ENCODE data around the gene TPX2.

DNA sequence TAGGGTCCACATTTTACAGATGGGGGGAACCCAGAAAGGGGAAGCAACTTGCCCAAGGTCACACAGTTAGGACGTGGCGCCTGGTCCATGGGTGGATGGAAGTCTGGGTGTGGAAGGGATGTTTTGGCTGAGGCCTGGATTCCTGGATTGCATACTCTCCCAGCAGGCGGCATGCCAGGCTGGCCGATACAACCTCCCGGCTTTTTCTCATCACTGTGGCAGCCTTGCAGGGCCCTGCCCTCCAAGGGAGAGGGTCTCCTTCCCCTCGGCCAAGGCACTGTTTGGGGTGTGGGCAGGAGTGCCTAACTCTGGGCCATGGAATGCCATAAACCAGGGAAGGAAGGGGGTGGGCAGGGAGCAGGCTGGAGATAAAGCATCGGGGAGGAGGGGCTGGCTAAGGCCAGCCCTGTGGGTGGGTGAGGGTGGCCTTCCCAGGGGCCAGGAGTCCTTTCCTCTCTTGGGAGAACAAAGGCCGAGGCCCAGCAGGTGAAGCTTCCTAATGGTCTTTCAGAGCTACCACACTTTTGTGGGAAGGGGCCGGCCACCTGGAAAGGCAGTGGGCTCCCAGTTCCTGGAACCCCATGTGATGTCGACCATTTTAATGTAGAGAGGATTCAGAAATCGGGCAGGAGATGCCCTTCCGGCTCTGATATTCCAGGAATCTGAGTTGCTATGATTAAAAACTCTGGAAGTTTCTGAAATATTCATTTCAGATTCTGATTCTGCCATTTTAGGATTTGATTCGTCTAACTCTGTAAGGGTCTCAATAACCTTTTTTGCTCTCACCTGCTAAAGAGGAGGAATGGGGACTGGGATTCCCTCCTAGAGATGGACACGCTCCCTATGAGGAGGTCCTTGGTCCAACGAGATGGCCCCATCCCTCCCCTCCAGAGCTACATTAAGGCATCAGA, 102.1 kb downstream of the TPX2 start:
- TF ChIP-seq, protein P1, sequence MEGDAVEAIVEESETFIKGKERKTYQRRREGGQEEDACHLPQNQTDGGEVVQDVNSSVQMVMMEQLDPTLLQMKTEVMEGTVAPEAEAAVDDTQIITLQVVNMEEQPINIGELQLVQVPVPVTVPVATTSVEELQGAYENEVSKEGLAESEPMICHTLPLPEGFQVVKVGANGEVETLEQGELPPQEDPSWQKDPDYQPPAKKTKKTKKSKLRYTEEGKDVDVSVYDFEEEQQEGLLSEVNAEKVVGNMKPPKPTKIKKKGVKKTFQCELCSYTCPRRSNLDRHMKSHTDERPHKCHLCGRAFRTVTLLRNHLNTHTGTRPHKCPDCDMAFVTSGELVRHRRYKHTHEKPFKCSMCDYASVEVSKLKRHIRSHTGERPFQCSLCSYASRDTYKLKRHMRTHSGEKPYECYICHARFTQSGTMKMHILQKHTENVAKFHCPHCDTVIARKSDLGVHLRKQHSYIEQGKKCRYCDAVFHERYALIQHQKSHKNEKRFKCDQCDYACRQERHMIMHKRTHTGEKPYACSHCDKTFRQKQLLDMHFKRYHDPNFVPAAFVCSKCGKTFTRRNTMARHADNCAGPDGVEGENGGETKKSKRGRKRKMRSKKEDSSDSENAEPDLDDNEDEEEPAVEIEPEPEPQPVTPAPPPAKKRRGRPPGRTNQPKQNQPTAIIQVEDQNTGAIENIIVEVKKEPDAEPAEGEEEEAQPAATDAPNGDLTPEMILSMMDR (IDR thresholded peaks at IDR 0.05) = no peak
- TF ChIP-seq POLR2A (IDR thresholded peaks at IDR 0.05) = no peak

Data from lower leg skin (tissue), 3 donors.